Vagina (tissue), 2 donors: ENCODE results near the gene COPA.

Source experiments
- POLR2A ChIP-seq, 2 donors: fragments of 450-650 bp; IDR thresholded peaks; one replicate each; pipeline ENCODE4 v1.6.1; 2017; ENCODE audit warnings: antibody characterized with exemption in 2 of 2, mild to moderate bottlenecking in 2 of 2, moderate library complexity in 2 of 2
- POLR2AphosphoS5 ChIP-seq, 2 donors: sonication (generic); formaldehyde crosslinking; IDR thresholded peaks; one replicate each; pipeline ENCODE4 v1.9.0; 2017; ENCODE audit warnings: antibody characterized with exemption in 2 of 2, mild to moderate bottlenecking in 2 of 2, low read depth in 1 of 2; ENCODE audit not compliant: insufficient read depth in 1 of 2
- TF ChIP-seq, protein P1 (sequence below), 3 experiments: fragments of 450-650 bp in 2 of 3; fragments of 200-600 bp in 1 of 3; sonication (generic) in 1 of 3; IDR thresholded peaks; one replicate each; pipeline ENCODE4 v1.5.1; 2017 to 2019; ENCODE audit warnings: antibody characterized with exemption in 3 of 3, mild to moderate bottlenecking in 2 of 3, moderate library complexity in 2 of 3

DNA sequence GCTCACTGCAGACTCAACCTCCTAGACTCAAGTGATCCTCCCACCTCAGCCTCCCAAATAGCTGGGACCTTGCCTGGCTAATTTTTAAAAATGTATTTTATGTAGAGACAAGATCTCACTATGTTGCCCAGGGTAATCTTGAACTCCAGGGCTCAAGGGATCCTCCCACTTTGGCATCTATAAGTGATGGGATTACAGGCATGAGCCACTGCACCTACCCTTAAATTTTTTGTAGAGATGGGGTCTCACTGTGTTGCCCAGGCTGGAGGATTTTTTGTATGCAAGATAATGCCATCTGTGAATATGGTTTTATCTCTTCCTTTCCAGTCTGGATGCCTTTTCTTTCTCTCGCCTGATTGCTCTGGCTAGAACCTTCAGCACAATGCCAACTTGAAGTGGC, 72.0 kb downstream of the COPA start:
- TF ChIP-seq, protein P1, sequence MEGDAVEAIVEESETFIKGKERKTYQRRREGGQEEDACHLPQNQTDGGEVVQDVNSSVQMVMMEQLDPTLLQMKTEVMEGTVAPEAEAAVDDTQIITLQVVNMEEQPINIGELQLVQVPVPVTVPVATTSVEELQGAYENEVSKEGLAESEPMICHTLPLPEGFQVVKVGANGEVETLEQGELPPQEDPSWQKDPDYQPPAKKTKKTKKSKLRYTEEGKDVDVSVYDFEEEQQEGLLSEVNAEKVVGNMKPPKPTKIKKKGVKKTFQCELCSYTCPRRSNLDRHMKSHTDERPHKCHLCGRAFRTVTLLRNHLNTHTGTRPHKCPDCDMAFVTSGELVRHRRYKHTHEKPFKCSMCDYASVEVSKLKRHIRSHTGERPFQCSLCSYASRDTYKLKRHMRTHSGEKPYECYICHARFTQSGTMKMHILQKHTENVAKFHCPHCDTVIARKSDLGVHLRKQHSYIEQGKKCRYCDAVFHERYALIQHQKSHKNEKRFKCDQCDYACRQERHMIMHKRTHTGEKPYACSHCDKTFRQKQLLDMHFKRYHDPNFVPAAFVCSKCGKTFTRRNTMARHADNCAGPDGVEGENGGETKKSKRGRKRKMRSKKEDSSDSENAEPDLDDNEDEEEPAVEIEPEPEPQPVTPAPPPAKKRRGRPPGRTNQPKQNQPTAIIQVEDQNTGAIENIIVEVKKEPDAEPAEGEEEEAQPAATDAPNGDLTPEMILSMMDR (IDR thresholded peaks at IDR 0.05): no peak
- TF ChIP-seq POLR2A (IDR thresholded peaks at IDR 0.05): no peak
- TF ChIP-seq POLR2AphosphoS5 (IDR thresholded peaks at IDR 0.05; ENCODE audit: insufficient read depth in 1 of 2, low read depth in 1 of 2): no peak
